SK-N-SH treated with all-trans-retinoic acid at 6 μM for 48 hours (cell line): ENCODE results near the gene PYM1.
"Not testable (repeated sequence)": the region's sequence is repeated elsewhere in the genome, so short reads cannot be mapped to it uniquely, and the experiment has no call there.

ENCODE experiments used
- ARNTL ChIP-seq: fragments of 450-650 bp; formaldehyde crosslinking; IDR thresholded peaks from 2 replicates; pipeline ENCODE4 v1.5.0; 2020; ENCODE audit warnings: low read depth, mild to moderate bottlenecking, moderate library complexity, borderline replicate concordance
- BACH2 ChIP-seq: fragments of 250-450 bp; sonication (Bioruptor Pico); IDR thresholded peaks from 2 replicates; pipeline ENCODE4 v1.9.0; 2021; ENCODE audit warnings: mild to moderate bottlenecking, borderline replicate concordance
- GLIS3 ChIP-seq: fragments of 250-450 bp; sonication (Bioruptor Pico); IDR thresholded peaks from 2 replicates; pipeline ENCODE4 v1.5.0; 2020; ENCODE audit warnings: mild to moderate bottlenecking, moderate library complexity
- ISL1 ChIP-seq: fragments of 250-450 bp; sonication (Bioruptor Pico); IDR thresholded peaks from 2 replicates; pipeline ENCODE4 v2.1.2; 2022; ENCODE audit warnings: mild to moderate bottlenecking, moderate library complexity
- PATZ1 ChIP-seq: fragments of 250-450 bp; sonication (Bioruptor Pico); IDR thresholded peaks from 2 replicates; pipeline ENCODE4 v1.8.0; 2020; ENCODE audit warnings: mild to moderate bottlenecking, moderate library complexity, borderline replicate concordance
- PPARA ChIP-seq: fragments of 250-450 bp; sonication (Bioruptor Pico); IDR thresholded peaks from 2 replicates; pipeline ENCODE4 v1.5.0; 2020; ENCODE audit warnings: mild to moderate bottlenecking, borderline replicate concordance
- SNAI2 ChIP-seq: fragments of 250-450 bp; sonication (Bioruptor Pico); IDR thresholded peaks from 2 replicates; pipeline ENCODE4 v1.5.0; 2020; ENCODE audit warnings: mild to moderate bottlenecking, moderate library complexity
- TOX ChIP-seq: fragments of 250-450 bp; sonication (Bioruptor Pico); IDR thresholded peaks from 2 replicates; pipeline ENCODE4 v1.8.0; 2021; ENCODE audit warnings: mild to moderate bottlenecking, moderate library complexity, borderline replicate concordance
- ZFP3 ChIP-seq: fragments of 250-450 bp; sonication (Bioruptor Pico); IDR thresholded peaks from 2 replicates; pipeline ENCODE4 v1.5.0; 2020; ENCODE audit warnings: mild to moderate bottlenecking, moderate library complexity
- ZFP30 ChIP-seq: fragments of 450-650 bp; formaldehyde crosslinking; IDR thresholded peaks from 2 replicates; pipeline ENCODE4 v1.5.0; 2022; ENCODE audit warnings: mild to moderate bottlenecking, moderate library complexity
- ZNF8 ChIP-seq: fragments of 450-650 bp; formaldehyde crosslinking; IDR thresholded peaks from 2 replicates; pipeline ENCODE4 v1.5.0; 2020; ENCODE audit warnings: mild to moderate bottlenecking, moderate library complexity
- TF ChIP-seq, protein P1 (sequence below): fragments of 250-450 bp; sonication (Bioruptor Pico); IDR thresholded peaks from 2 replicates; pipeline ENCODE4 v1.8.0; 2021; ENCODE audit warnings: low read depth, mild to moderate bottlenecking, moderate library complexity, borderline replicate concordance
- TF ChIP-seq, protein P2 (sequence below): fragments of 250-450 bp; sonication (Bioruptor Pico); IDR thresholded peaks from 2 replicates; pipeline ENCODE4 v1.5.1; 2020; ENCODE audit warnings: low read depth, mild to moderate bottlenecking, moderate library complexity

DNA sequence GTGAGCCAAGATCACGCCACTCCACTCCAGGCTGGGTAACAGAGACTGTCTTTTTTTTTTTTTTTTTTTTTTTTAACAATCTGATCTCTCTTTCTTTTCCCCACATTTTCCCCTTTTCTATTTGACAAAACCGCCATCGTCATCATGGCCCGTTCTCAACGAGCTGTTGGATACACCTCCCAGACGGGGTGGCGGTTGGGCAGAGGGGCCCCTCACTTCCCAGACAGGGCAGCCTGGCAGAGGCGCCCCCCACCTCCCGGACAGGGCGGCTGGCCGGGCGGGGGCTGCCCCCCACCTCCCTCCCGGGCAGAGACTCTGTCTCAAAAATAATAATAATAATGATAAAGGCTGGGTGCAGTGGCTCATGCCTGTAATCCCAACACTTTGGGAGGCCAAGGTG lies 64.8 kb downstream of the PYM1 start:
- TF ChIP-seq, protein P1, sequence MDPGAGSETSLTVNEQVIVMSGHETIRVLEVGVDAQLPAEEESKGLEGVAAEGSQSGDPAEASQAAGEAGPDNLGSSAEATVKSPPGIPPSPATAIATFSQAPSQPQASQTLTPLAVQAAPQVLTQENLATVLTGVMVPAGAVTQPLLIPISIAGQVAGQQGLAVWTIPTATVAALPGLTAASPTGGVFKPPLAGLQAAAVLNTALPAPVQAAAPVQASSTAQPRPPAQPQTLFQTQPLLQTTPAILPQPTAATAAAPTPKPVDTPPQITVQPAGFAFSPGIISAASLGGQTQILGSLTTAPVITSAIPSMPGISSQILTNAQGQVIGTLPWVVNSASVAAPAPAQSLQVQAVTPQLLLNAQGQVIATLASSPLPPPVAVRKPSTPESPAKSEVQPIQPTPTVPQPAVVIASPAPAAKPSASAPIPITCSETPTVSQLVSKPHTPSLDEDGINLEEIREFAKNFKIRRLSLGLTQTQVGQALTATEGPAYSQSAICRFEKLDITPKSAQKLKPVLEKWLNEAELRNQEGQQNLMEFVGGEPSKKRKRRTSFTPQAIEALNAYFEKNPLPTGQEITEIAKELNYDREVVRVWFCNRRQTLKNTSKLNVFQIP = not testable (repeated sequence)
- TF ChIP-seq, protein P2, sequence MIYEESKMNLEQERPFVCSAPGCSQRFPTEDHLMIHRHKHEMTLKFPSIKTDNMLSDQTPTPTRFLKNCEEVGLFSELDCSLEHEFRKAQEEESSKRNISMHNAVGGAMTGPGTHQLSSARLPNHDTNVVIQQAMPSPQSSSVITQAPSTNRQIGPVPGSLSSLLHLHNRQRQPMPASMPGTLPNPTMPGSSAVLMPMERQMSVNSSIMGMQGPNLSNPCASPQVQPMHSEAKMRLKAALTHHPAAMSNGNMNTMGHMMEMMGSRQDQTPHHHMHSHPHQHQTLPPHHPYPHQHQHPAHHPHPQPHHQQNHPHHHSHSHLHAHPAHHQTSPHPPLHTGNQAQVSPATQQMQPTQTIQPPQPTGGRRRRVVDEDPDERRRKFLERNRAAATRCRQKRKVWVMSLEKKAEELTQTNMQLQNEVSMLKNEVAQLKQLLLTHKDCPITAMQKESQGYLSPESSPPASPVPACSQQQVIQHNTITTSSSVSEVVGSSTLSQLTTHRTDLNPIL (CRISPR knock-in tag) = not testable (repeated sequence)
- TF ChIP-seq ISL1 (CRISPR knock-in tag); GLIS3 (CRISPR knock-in tag); PPARA (CRISPR knock-in tag); ZFP30 (CRISPR knock-in tag); SNAI2 (CRISPR knock-in tag); ZFP3 (CRISPR knock-in tag); TOX; BACH2 (CRISPR knock-in tag); ZNF8 (CRISPR knock-in tag); ARNTL (CRISPR knock-in tag); PATZ1: not testable (repeated sequence)
